Fibroblast of the conjunctiva (primary cell): ENCODE measurements around the gene POLR2M.

ENCODE experiments used
- DNase-seq: peaks from one replicate; pipeline ENCODE4 v3.0.0-alpha.2; 2010; ENCODE audit warnings: low read depth

POLR2M gene

GRCh38 chr15:57740048-57740447 is 33.5 kb downstream of the POLR2M start:
- no peak for DNase-seq

- DNase-seq: no peak
Measured at GRCh38 chr15:57741089-57741488, 34.6 kb downstream of the POLR2M start.

- DNase-seq: no peak
Measured at GRCh38 chr15:57743424-57743823, 36.9 kb downstream of the POLR2M start.

GRCh38 chr15:57746786-57747185 is 40.3 kb downstream of the POLR2M start:
- DNase-seq: no peak

- DNase-seq: no peak
Measured at GRCh38 chr15:57747206-57747896, 40.8 kb downstream of the POLR2M start.

GRCh38 chr15:57751177-57751800 is 44.8 kb downstream of the POLR2M start:
- peak; percentile 32 for DNase-seq

GRCh38 chr15:57752436-57752835 is 45.9 kb downstream of the POLR2M start:
- no peak for DNase-seq

GRCh38 chr15:57752840-57753239 is 46.3 kb downstream of the POLR2M start:
- no peak for DNase-seq

GRCh38 chr15:57756466-57756865 is 50.0 kb downstream of the POLR2M start:
- no peak for DNase-seq

GRCh38 chr15:57758560-57758959 is 52.0 kb downstream of the POLR2M start:
- DNase-seq: no peak

- no peak for DNase-seq
Measured at GRCh38 chr15:57761562-57761961, 55.0 kb downstream of the POLR2M start.

GRCh38 chr15:57762302-57762701 is 55.8 kb downstream of the POLR2M start:
- no peak for DNase-seq

GRCh38 chr15:57763176-57763964 is 56.9 kb downstream of the POLR2M start:
- no peak for DNase-seq
